H9 (cell line): ENCODE measurements around the gene KRT78. TPM values are rescaled to one million over a fixed set of nuclear protein-coding genes. Genes with fewer than 3 reads are reported as not detected.

Experiments used
- DNase-seq: peaks from one replicate; pipeline ENCODE4 v3.0.0-alpha.2; 2017
- H2AFZ ChIP-seq: one replicate; pipeline ENCODE4 v1.6.1; 2013; ENCODE audit warnings: mild to moderate bottlenecking, low read length, control low read depth, moderate library complexity
- H2AK5ac ChIP-seq: 2 replicates; pipeline ENCODE4 v1.6.1; 2013; ENCODE audit warnings: low read length, control low read depth, mixed read lengths; ENCODE audit not compliant: insufficient read length
- H2BK120ac ChIP-seq: one replicate; pipeline ENCODE4 v1.6.1; 2013; ENCODE audit warnings: low read depth, mild to moderate bottlenecking, low read length, control low read depth, inconsistent platforms; ENCODE audit not compliant: poor library complexity, severe bottlenecking
- H2BK12ac ChIP-seq: 2 replicates; pipeline ENCODE4 v1.6.1; 2013; ENCODE audit warnings: low read length, control low read depth, mixed read lengths, low read depth; ENCODE audit not compliant: insufficient read length
- H2BK15ac ChIP-seq: 2 replicates; pipeline ENCODE4 v1.6.1; 2013; ENCODE audit warnings: low read depth, low read length, control low read depth
- H2BK20ac ChIP-seq: one replicate; pipeline ENCODE4 v1.6.1; 2013; ENCODE audit warnings: low read depth, mild to moderate bottlenecking, low read length, control low read depth, inconsistent platforms; ENCODE audit not compliant: poor library complexity, severe bottlenecking
- H2BK5ac ChIP-seq: 2 replicates; pipeline ENCODE4 v1.6.1; 2013; ENCODE audit warnings: low read length, control low read depth, mixed read lengths; ENCODE audit not compliant: insufficient read length
- H3K14ac ChIP-seq: 2 replicates; pipeline ENCODE4 v1.6.1; 2013; ENCODE audit warnings: low read length, control low read depth; ENCODE audit not compliant: insufficient read depth
- H3K18ac ChIP-seq: 2 replicates; pipeline ENCODE4 v1.6.1; 2013; ENCODE audit warnings: low read depth, mild to moderate bottlenecking, mixed read lengths, low read length, control low read depth; ENCODE audit not compliant: insufficient read length
- H3K23ac ChIP-seq: 2 replicates; pipeline ENCODE4 v1.6.1; 2013; ENCODE audit warnings: low read length, control low read depth, mixed read lengths, low read depth; ENCODE audit not compliant: insufficient read length
- H3K23me2 ChIP-seq: 2 replicates; pipeline ENCODE4 v1.6.1; 2013; ENCODE audit warnings: low read depth, mild to moderate bottlenecking, mixed read lengths, low read length, control low read depth; ENCODE audit not compliant: insufficient read length, poor library complexity, severe bottlenecking
- H3K27ac ChIP-seq: 2 replicates; pipeline ENCODE4 v1.5.1; 2013; ENCODE audit warnings: low read length, control low read depth, mixed read lengths, low read depth; ENCODE audit not compliant: insufficient read length
- H3K27me3 ChIP-seq: 2 replicates; pipeline ENCODE4 v1.6.1; 2013; ENCODE audit warnings: low read length, control low read depth, inconsistent platforms; ENCODE audit not compliant: insufficient read depth
- H3K4ac ChIP-seq: 2 replicates; pipeline ENCODE4 v1.6.1; 2013; ENCODE audit warnings: low read depth, mild to moderate bottlenecking, control low read depth, inconsistent platforms, low read length, moderate library complexity
- H3K4me1 ChIP-seq: 2 replicates; pipeline ENCODE4 v1.6.1; 2013; ENCODE audit warnings: low read length, control low read depth, inconsistent platforms; ENCODE audit not compliant: insufficient read depth
- H3K4me2 ChIP-seq: 2 replicates; pipeline ENCODE4 v1.6.1; 2013; ENCODE audit warnings: low read length, control low read depth, mixed read lengths; ENCODE audit not compliant: insufficient read length, insufficient read depth
- H3K56ac ChIP-seq: 2 replicates; pipeline ENCODE4 v1.6.1; 2013; ENCODE audit warnings: low read depth, mild to moderate bottlenecking, mixed read lengths, low read length, control low read depth; ENCODE audit not compliant: insufficient read length
- H3K79me1 ChIP-seq: 2 replicates; pipeline ENCODE4 v1.6.1; 2013; ENCODE audit warnings: low read depth, mild to moderate bottlenecking, moderate library complexity, low read length, control low read depth, inconsistent platforms; ENCODE audit not compliant: insufficient read depth, poor library complexity, severe bottlenecking
- H3K79me2 ChIP-seq: 2 replicates; pipeline ENCODE4 v1.6.1; 2013; ENCODE audit warnings: low read length, control low read depth, inconsistent platforms; ENCODE audit not compliant: insufficient read depth
- H3K9ac ChIP-seq: 2 replicates; pipeline ENCODE4 v1.6.1; 2013; ENCODE audit warnings: low read length, control low read depth, mixed read lengths; ENCODE audit not compliant: insufficient read length; ENCODE audit errors: extremely low read depth
- H3K9me3 ChIP-seq: one replicate; pipeline ENCODE4 v1.6.1; 2013; ENCODE audit warnings: low read depth, low read length, inconsistent platforms; ENCODE audit not compliant: control insufficient read depth
- H3T11ph ChIP-seq: one replicate; pipeline ENCODE4 v1.6.1; 2013; ENCODE audit warnings: mild to moderate bottlenecking, low read length, control low read depth, inconsistent platforms
- H4K20me1 ChIP-seq: one replicate; pipeline ENCODE4 v1.6.1; 2013; ENCODE audit not compliant: control insufficient read depth, insufficient read length, insufficient read depth
- H4K5ac ChIP-seq: 2 replicates; pipeline ENCODE4 v1.6.1; 2013; ENCODE audit warnings: low read depth, mild to moderate bottlenecking, mixed read lengths, low read length, control low read depth; ENCODE audit not compliant: insufficient read length
- H4K8ac ChIP-seq: replicated peaks from 2 replicates; pipeline ENCODE4 v1.6.1; 2013; ENCODE audit warnings: low read length, control low read depth, mixed read lengths, low read depth; ENCODE audit not compliant: insufficient read length
- H4K91ac ChIP-seq: 2 replicates; pipeline ENCODE4 v1.6.1; 2013; ENCODE audit warnings: low read depth, mild to moderate bottlenecking, moderate library complexity, mixed read lengths, low read length, control low read depth; ENCODE audit not compliant: insufficient read length
- H3K27ac Mint-ChIP-seq, 3 experiments: 2 replicates in 2 of 3; 3 replicates in 1 of 3; pipeline ENCODE4 v1.8.0; 2020 to 2021; ENCODE audit warnings: mixed read lengths in 3 of 3, mild to moderate bottlenecking in 1 of 3, moderate library complexity in 1 of 3
- H3K27me3 Mint-ChIP-seq: 2 replicates; pipeline ENCODE4 v1.8.0; 2021; ENCODE audit warnings: low read depth, mild to moderate bottlenecking, moderate library complexity, mixed read lengths
- H3K36me3 Mint-ChIP-seq, 3 experiments: 2 replicates in 2 of 3; 3 replicates in 1 of 3; pipeline ENCODE4 v1.8.0; 2020 to 2021; ENCODE audit warnings: low read depth in 3 of 3, mixed read lengths in 3 of 3; ENCODE audit not compliant: insufficient read depth in 1 of 3
- H3K4me1 Mint-ChIP-seq, 2 experiments: 2 replicates each; pipeline ENCODE4 v1.8.0; 2020; ENCODE audit warnings: mixed read lengths in 2 of 2
- H3K4me3 Mint-ChIP-seq, 2 experiments: 2 replicates in 1 of 2; 3 replicates in 1 of 2; pipeline ENCODE4 v1.8.0; 2020 to 2021; ENCODE audit warnings: mild to moderate bottlenecking in 2 of 2, mixed read lengths in 2 of 2, moderate library complexity in 1 of 2
- H3K9me3 Mint-ChIP-seq, 2 experiments: 2 replicates in 1 of 2; 3 replicates in 1 of 2; pipeline ENCODE4 v1.8.0; 2020; ENCODE audit warnings: mild to moderate bottlenecking in 2 of 2, mixed read lengths in 2 of 2, moderate library complexity in 1 of 2
- CTCF ChIP-seq: fragments of 200-600 bp; sonication (generic); conservative IDR thresholded peaks from 3 replicates; pipeline ENCODE4 v1.8.0; 2021; ENCODE audit warnings: antibody characterized with exemption, mild to moderate bottlenecking
- WGBS: extraction: QIAGEN DNeasy Blood & Tissue Kit; methylation state at CpG from one replicate; pipeline ENCODE4 v1.1.7; 2013; ENCODE audit warnings: missing lambda C conversion rate, low lambda C conversion rate, mixed read lengths; ENCODE audit not compliant: insufficient read length; ENCODE audit errors: extremely low coverage; 5-methylcytosine and 5-hydroxymethylcytosine counted together
- total RNA-seq: library from RNA; stranded (reverse); gene quantifications from 2 replicates; pipeline ENCODE4 v1.2.1, GENCODE V29; 2021

KRT78 gene
- total RNA-seq, 1 experiment from 2014 or later, result not detected

GRCh38 chr12:52836042-52836466 lies 12.7 kb downstream of the KRT78 start:
- peak; percentile 20 for DNase-seq
- Histone ChIP-seq H3K23me2 (no peaks in the 10 kb centered on the region), H3K4ac (no peak overlapping the region), H2BK5ac (no peak overlapping the region), H3K9ac (no peak overlapping the region), H3K23ac (no peak overlapping the region), H2BK120ac (no peak overlapping the region), H3K4me1 (no peaks in the 10 kb centered on the region), H3K9me3 (no peaks in the 10 kb centered on the region), H3K79me2 (no peaks in the 10 kb centered on the region), H4K91ac (no peak overlapping the region), H3K79me1 (no peaks in the 10 kb centered on the region), H2BK12ac (no peak overlapping the region), H2BK20ac (no peak overlapping the region), H3K4me2 (no peak overlapping the region), H3K27ac (no peak overlapping the region), H2AFZ (no peak overlapping the region), H4K5ac (no peak overlapping the region), H2BK15ac (no peak overlapping the region), H3K56ac (no peak overlapping the region), H3K27me3 (no peaks in the 10 kb centered on the region; the same call in 1 of the 2 replicates), H4K20me1 (no peaks in the 10 kb centered on the region), H2AK5ac (no peak overlapping the region), H3K18ac (no peak overlapping the region), H3T11ph (no peak overlapping the region), H4K8ac (no peak overlapping the region), H3K14ac (no peak overlapping the region)
- no peak overlapping the region for H3K4me3 Mint-ChIP-seq
- H3K4me1 Mint-ChIP-seq, result no peaks in the 10 kb centered on the region; a peak in 1 of 4 replicates
- WGBS, result no CpG with 5 or more reads among the region's 7 CpGs
- peaks cover 9% of the 10 kb centered on the region for H3K27me3 Mint-ChIP-seq
- no peaks in the 10 kb centered on the region for H3K9me3 Mint-ChIP-seq
- H3K27ac Mint-ChIP-seq, result no peak overlapping the region; a peak in 1 of 7 replicates
- TF ChIP-seq CTCF, result no peak
- H3K36me3 Mint-ChIP-seq, result no peaks in the 10 kb centered on the region
